BLaER1 (cell line): ENCODE data around the gene BMP2K.

Experiments used
- H3K27ac ChIP-seq: shearing (Covaris generic); formaldehyde crosslinking; 2 replicates; pipeline ENCODE4 v1.8.1; 2022
- H3K27me3 ChIP-seq: shearing (Covaris generic); formaldehyde crosslinking; 2 replicates; pipeline ENCODE4 v1.8.1; 2022
- H3K36me3 ChIP-seq: shearing (Covaris generic); formaldehyde crosslinking; 2 replicates; pipeline ENCODE4 v1.8.1; 2022
- H3K4me1 ChIP-seq: shearing (Covaris generic); formaldehyde crosslinking; 2 replicates; pipeline ENCODE4 v1.8.1; 2022
- H3K4me2 ChIP-seq: shearing (Covaris generic); formaldehyde crosslinking; 2 replicates; pipeline ENCODE4 v1.8.1; 2022
- H3K4me3 ChIP-seq: shearing (Covaris generic); formaldehyde crosslinking; 2 replicates; pipeline ENCODE4 v1.8.1; 2022
- H3K9ac ChIP-seq: shearing (Covaris generic); formaldehyde crosslinking; 2 replicates; pipeline ENCODE4 v1.8.1; 2022
- H3K9me3 ChIP-seq: shearing (Covaris generic); formaldehyde crosslinking; 2 replicates; pipeline ENCODE4 v1.8.1; 2022
- H4K20me1 ChIP-seq: shearing (Covaris generic); formaldehyde crosslinking; 2 replicates; pipeline ENCODE4 v1.8.1; 2022
- Cebpa-rat ChIP-seq: shearing (Covaris generic); IDR thresholded peaks from 2 replicates; pipeline ENCODE4 v1.8.1; 2022

The BMP2K gene

DNA sequence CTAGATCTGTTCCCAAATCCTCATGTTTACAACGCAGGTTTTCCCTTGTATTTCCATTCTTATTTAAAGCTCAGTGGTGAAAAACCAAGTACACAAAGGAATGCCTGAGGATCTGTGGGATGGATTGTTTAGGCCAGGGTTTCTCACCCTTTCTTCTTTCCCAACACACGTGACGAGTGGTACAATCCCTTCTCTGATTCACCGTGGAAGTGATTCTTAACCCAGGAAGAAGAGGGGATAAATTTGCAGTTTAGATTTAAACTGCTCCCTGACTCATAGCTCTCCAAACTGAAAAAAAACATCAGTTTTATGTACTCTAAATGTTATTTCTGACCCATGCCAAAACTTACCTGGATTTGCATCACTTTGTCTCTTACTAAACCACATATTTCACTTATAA, 146.1 kb downstream of the BMP2K start:
- no peaks in the 10 kb centered on the region for H3K9me3 ChIP-seq
- H4K20me1 ChIP-seq = no peaks in the 10 kb centered on the region
- H3K4me1 ChIP-seq = no peaks in the 10 kb centered on the region
- TF ChIP-seq Cebpa-rat = no peak
- no peaks in the 10 kb centered on the region for H3K27me3 ChIP-seq
- H3K9ac ChIP-seq = no peak overlapping the region
- H3K36me3 ChIP-seq = peaks cover 52% of the 10 kb centered on the region
- H3K27ac ChIP-seq = no peak overlapping the region
- H3K4me2 ChIP-seq = no peak overlapping the region
- no peak overlapping the region for H3K4me3 ChIP-seq

DNA sequence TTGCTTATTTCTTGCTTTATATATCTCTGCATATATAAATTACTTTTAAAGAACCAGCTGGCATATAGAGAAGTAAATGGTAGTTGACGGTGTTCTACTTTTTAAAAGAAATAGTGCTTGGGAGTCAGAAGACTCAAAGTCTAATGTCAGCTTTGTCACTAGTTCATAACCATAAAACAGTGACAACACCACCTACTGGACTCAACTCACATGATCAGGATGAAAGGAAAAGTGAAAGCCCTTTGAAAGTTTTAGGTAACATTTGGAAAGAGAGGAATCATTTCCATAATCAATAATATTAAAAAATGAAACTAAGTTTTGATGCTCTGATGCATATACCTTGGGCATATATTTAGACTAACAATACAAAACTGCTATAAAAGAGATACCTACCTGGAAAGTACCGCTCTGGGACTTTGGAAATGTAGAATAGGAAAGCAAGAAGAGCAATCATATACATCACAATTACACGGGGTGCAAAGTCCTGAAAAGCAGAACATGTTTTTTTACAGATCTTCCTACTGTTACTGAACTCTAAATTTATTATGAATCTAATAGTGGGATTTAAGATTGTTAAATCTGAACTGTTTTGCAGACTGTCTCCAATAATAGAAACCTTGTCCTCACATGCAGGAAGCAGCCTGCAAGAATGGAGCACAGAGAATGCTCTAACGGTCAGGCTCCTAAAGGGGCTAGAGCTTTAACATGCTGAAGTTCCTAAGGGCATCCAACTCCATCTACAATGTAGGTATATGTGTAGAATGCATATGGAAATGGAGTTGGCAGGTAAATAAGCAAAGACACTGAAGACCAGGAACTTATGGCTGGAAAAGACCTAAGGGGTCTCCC, 147.5 kb downstream of the BMP2K start:
- Histone ChIP-seq H3K27me3 (no peaks in the 10 kb centered on the region), H3K4me3 (no peak overlapping the region), H3K36me3 (peaks cover 59% of the 10 kb centered on the region), H3K4me1 (no peaks in the 10 kb centered on the region), H3K4me2 (no peak overlapping the region), H3K9ac (no peak overlapping the region), H3K9me3 (no peaks in the 10 kb centered on the region), H3K27ac (no peak overlapping the region), H4K20me1 (no peaks in the 10 kb centered on the region)
- TF ChIP-seq Cebpa-rat = no peak

GRCh38 chr4:78926826-78927225, 150.7 kb downstream of the BMP2K start:
- no peak overlapping the region for H3K9ac ChIP-seq
- no peaks in the 10 kb centered on the region for H3K27me3 ChIP-seq
- H4K20me1 ChIP-seq = no peaks in the 10 kb centered on the region
- H3K4me2 ChIP-seq = no peak overlapping the region
- no peak overlapping the region for H3K4me3 ChIP-seq
- H3K27ac ChIP-seq = no peak overlapping the region
- H3K9me3 ChIP-seq = no peaks in the 10 kb centered on the region
- no peaks in the 10 kb centered on the region for H3K4me1 ChIP-seq
- no peak for TF ChIP-seq Cebpa-rat
- H3K36me3 ChIP-seq = peaks cover 72% of the 10 kb centered on the region

DNA sequence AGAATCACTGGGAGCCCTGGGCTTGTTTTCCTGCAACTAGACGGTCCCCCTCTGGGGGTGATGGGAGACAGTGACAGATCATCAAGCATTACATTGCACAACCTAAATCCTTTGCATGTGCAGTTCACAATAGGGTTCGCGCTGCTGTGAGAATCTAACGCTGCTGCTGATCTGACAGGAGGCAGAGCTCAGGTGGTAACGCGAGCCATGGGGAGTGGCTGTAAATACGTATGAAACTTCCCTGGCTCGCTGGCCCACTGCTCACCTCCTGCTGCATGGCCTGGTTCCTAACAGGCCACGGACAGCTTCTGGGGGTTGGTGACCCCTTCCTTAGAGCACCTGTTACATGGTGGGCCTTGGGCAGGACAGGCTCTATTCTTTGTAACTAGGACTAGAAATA, 152.7 kb downstream of the BMP2K start:
- H3K36me3 ChIP-seq = peaks cover 69% of the 10 kb centered on the region
- no peak overlapping the region for H3K4me2 ChIP-seq
- no peak overlapping the region for H3K4me3 ChIP-seq
- H3K4me1 ChIP-seq = no peaks in the 10 kb centered on the region
- H3K9me3 ChIP-seq = no peaks in the 10 kb centered on the region
- no peaks in the 10 kb centered on the region for H3K27me3 ChIP-seq
- TF ChIP-seq Cebpa-rat = no peak
- H3K27ac ChIP-seq = no peak overlapping the region
- no peak overlapping the region for H3K9ac ChIP-seq
- no peaks in the 10 kb centered on the region for H4K20me1 ChIP-seq

DNA sequence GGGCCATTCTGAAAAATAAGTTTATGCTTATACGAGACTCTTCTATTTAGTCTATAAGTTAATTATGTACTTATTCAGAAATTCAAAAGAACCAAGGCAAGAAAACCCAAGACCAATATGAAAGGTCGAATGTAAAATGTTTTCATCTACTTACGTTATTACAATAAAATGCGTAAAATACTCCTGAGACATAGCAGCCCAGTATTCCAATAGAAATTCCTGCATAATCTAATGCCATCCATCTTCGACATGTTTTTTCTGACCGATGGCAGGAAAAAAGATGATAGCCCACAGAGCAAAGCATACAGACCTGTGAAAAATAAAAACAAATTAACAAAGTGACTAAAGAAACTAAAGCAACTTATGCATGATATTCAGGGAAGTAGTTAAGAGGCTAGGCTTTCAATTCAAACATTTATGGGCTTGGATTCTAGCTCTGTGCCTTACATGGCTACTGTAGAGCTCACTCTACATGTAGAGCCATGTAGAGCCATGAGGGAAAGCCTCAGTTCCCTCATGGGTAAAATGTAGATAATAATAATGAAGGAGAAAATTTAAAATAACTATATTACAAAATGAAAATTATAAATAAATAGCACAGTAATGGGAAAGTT, 154.0 kb downstream of the BMP2K start:
- H3K36me3 ChIP-seq = peaks cover 58% of the 10 kb centered on the region
- TF ChIP-seq Cebpa-rat = no peak

GRCh38 chr4:78936989-78937388, 160.8 kb downstream of the BMP2K start:
- H3K27ac ChIP-seq = no peak overlapping the region
- no peak overlapping the region for H3K9ac ChIP-seq
- H4K20me1 ChIP-seq = no peaks in the 10 kb centered on the region
- no peak overlapping the region for H3K4me3 ChIP-seq
- H3K4me2 ChIP-seq = no peak overlapping the region
- H3K27me3 ChIP-seq = no peaks in the 10 kb centered on the region
- peaks cover 22% of the 10 kb centered on the region for H3K4me1 ChIP-seq
- peaks cover 13% of the 10 kb centered on the region for H3K36me3 ChIP-seq
- no peaks in the 10 kb centered on the region for H3K9me3 ChIP-seq
- TF ChIP-seq Cebpa-rat = no peak

More for the DNA sequence above, 154.0 kb downstream of the BMP2K start:
- Histone ChIP-seq H4K20me1 (no peaks in the 10 kb centered on the region), H3K9ac (no peak overlapping the region), H3K9me3 (no peaks in the 10 kb centered on the region), H3K4me2 (no peak overlapping the region), H3K27ac (no peak overlapping the region), H3K27me3 (no peaks in the 10 kb centered on the region), H3K4me3 (no peak overlapping the region), H3K4me1 (no peaks in the 10 kb centered on the region)

DNA sequence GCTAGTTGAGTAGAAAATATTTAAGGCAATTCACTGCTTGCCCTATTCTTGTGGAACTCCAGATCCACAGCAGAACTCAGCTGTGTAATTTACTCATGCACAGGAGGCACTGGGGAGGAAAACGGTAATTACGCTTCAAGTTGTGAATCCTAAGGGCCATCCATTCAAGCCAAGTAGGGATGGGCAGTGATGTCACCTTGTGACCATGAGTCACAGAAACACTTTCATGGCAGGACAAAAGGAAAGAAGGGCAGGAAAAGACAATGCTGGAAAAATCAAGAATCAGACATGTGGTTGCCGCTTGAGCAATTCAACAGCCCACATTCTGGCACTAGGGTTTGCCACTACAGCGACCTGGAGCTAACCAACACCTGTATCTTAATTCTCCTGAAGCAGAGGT, 161.7 kb downstream of the BMP2K start:
- no peaks in the 10 kb centered on the region for H3K9me3 ChIP-seq
- no peaks in the 10 kb centered on the region for H3K27me3 ChIP-seq
- 0 out of 2 replicates have a peak overlapping the region, but pooled peaks have one; percentile 84 for H3K9ac ChIP-seq
- H3K4me3 ChIP-seq = 0 out of 2 replicates have a peak overlapping the region, but pooled peaks have one; percentile 94
- peaks cover 7% of the 10 kb centered on the region for H3K36me3 ChIP-seq
- peak overlapping the region; percentile 90 for H3K4me2 ChIP-seq
- H3K4me1 ChIP-seq = peaks cover 22% of the 10 kb centered on the region
- no peak overlapping the region for H3K27ac ChIP-seq
- TF ChIP-seq Cebpa-rat = no peak
- no peaks in the 10 kb centered on the region for H4K20me1 ChIP-seq

- Histone ChIP-seq H3K27me3 (no peaks in the 10 kb centered on the region), H3K9ac (peak overlapping the region; percentile 84), H3K36me3 (peaks cover 2% of the 10 kb centered on the region; the same call in 1 of the 2 replicates), H3K27ac (peak overlapping the region; percentile 76; the same call in 1 of the 2 replicates), H4K20me1 (no peaks in the 10 kb centered on the region), H3K4me2 (peak overlapping the region; percentile 90), H3K9me3 (no peaks in the 10 kb centered on the region), H3K4me1 (peaks cover 22% of the 10 kb centered on the region), H3K4me3 (peak overlapping the region; percentile 94)
- no peak for TF ChIP-seq Cebpa-rat
Observed at GRCh38 chr4:78938474-78938867, 162.3 kb downstream of the BMP2K start.

DNA sequence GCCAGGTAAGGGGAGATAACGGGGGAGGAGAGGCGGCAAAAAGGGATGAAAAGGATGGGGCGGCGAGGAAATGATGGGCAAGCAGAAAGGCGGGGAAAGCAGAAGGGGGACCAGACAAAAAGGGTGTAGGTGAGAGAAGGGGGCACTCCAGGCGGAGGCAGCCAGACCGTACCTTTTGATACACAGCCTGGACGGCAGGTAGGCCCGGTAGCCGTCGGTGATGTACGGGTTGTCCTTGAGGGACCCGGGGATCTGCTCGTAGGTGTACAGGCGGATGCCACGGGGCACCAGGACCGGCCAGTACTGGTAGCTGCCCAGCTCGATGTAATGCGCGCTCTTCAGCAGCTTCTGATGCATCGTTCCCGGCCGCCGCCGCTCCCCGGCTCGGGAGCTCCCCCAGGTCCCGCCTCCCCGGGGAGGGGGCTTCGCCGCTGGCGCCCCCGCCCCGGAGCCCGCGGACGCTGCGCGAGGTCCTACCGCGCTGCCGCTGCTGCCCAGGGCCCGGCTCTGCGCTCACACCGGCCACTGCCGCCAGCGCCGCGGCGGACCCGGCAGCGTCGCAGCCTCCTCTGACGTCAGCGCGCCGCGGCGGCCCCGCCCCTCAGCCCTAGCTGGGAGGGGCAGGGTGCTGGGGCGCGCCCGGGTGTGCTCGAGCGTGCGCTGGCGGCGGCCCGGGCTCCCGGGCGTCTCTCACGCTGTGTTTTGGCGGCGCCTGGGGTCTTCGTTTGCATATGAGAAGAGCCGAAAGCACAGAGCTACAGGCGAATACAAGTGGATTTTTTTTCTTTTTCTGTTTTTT, 162.9 kb downstream of the BMP2K start, which contains the start of gene PAQR3:
PAQR3 (minus strand) TSS at position 571 of the 799 bp plus-strand sequence; CDS start at position 357, 214 bp downstream.
- Histone ChIP-seq H3K27ac (peak within 1 kb of the TSS; percentile 76), H3K27me3 (no peaks in the 10 kb centered on the region)

More for the DNA sequence above, 162.9 kb downstream of the BMP2K start, which contains the start of gene PAQR3:
- peaks cover 22% of the 10 kb centered on the region for H3K4me1 ChIP-seq
- H3K4me3 ChIP-seq = peak within 1 kb of the TSS; percentile 94
- H3K36me3 ChIP-seq = no peaks in the 10 kb centered on the region
- peak within 1 kb of the TSS; percentile 84 for H3K9ac ChIP-seq
- TF ChIP-seq Cebpa-rat = no peak
- peak within 1 kb of the TSS; percentile 90 for H3K4me2 ChIP-seq
- H3K9me3 ChIP-seq = no peaks in the 10 kb centered on the region
- H4K20me1 ChIP-seq = no peaks in the 10 kb centered on the region
